Measurements from ENCODE around the gene SPIN2A.
A peak's percentile ranks its signal among the peaks of the same experiment; 100 is the strongest.
"Not testable (repeated sequence)": the region's sequence is repeated elsewhere in the genome, so short reads cannot be mapped to it uniquely, and the experiment has no call there.

Gene SPIN2A

GRCh38 chrX:57121162-57121755 is 15.9 kb downstream of the SPIN2A start, which contains the start of gene SPIN2B:
TSS of gene SPIN2B (minus strand) at chrX:57121548.
- H3K27me3 Mint-ChIP-seq = no peaks in the 10 kb centered on the region
- peak within 1 kb of the TSS; percentile 91 for H3K4me3 Mint-ChIP-seq
- no peaks in the 10 kb centered on the region for H3K9me3 Mint-ChIP-seq (ENCODE audit: low read depth)
- peaks cover 12% of the 10 kb centered on the region for H3K4me1 Mint-ChIP-seq (ENCODE audit: low read depth)
- peak within 1 kb of the TSS; percentile 85 for H3K27ac Mint-ChIP-seq
- peaks cover 7% of the 10 kb centered on the region for H3K36me3 Mint-ChIP-seq

DNA sequence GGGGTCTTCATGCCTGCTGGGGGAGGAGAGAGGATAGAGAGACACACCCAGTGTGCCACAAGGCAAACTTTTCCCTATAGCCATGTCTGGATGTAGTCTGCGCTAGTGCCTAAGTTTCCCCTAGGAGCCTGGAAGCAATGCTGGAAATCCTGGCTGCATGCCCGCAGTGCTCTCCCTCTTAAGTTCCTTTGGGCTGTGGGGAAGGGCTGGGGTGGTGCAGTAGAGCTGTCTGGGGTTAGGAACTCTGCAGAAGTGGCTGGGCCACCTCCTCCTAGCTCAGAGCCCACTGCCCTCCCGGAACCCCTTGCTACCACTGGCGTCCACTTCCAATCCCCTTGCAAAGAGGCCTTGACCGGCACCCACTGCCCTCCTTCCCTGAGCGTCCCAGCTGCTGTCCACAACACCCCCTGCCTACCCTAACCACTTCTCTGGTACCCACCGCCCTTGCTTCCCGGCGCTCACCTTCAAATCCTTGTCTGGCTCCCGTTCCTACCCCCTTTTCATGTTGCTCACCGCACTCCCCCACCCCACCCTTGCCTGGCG is 16.5 kb downstream of the SPIN2A start:
- H3K4me1 Mint-ChIP-seq (ENCODE audit: low read depth) = peaks cover 12% of the 10 kb centered on the region
- H3K9me3 Mint-ChIP-seq (ENCODE audit: low read depth); H3K27me3 Mint-ChIP-seq; H3K36me3 Mint-ChIP-seq: not testable (repeated sequence)
- peak overlapping the region; percentile 85 for H3K27ac Mint-ChIP-seq
- H3K4me3 Mint-ChIP-seq = peak overlapping the region; percentile 91

DNA sequence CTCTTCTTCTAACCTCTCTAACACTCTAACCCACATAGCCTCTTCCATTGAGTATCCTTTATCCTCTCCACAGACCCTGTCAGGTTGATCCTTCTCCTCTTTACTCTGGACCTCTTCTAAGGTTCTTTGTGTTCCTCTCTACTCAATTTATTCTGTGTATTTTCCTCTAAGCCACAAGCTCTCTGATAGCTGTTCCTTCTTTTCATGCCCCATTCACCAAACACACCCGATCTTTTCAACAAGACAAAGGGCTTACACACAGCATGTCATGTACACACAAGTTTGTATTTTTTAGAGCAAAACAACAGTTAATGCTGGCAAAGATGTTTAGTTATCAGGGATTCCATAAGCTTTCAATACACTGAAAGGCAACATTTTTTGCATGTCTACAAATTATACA is 17.8 kb downstream of the SPIN2A start:
- Mint-ChIP-seq H3K27ac (peak overlapping the region; percentile 9), H3K36me3 (peaks cover 7% of the 10 kb centered on the region), H3K9me3 (ENCODE audit: low read depth) (no peaks in the 10 kb centered on the region), H3K4me1 (ENCODE audit: low read depth) (peaks cover 8% of the 10 kb centered on the region), H3K27me3 (no peaks in the 10 kb centered on the region), H3K4me3 (peak overlapping the region; percentile 30)

- H3K9me3 Mint-ChIP-seq (ENCODE audit: low read depth); H3K27me3 Mint-ChIP-seq; H3K4me3 Mint-ChIP-seq; H3K36me3 Mint-ChIP-seq; H3K4me1 Mint-ChIP-seq (ENCODE audit: low read depth); H3K27ac Mint-ChIP-seq: not testable (repeated sequence)
These were observed 19.6 kb downstream of the SPIN2A start for GRCh38 chrX:57117566-57117965.

GRCh38 chrX:57104921-57105398 is 32.2 kb downstream of the SPIN2A start:
- no peak overlapping the region for H3K4me3 Mint-ChIP-seq
- no peak overlapping the region for H3K27ac Mint-ChIP-seq
- H3K36me3 Mint-ChIP-seq = peaks cover 24% of the 10 kb centered on the region
- no peaks in the 10 kb centered on the region for H3K9me3 Mint-ChIP-seq (ENCODE audit: low read depth)
- H3K4me1 Mint-ChIP-seq (ENCODE audit: low read depth) = no peaks in the 10 kb centered on the region
- no peaks in the 10 kb centered on the region for H3K27me3 Mint-ChIP-seq

DNA sequence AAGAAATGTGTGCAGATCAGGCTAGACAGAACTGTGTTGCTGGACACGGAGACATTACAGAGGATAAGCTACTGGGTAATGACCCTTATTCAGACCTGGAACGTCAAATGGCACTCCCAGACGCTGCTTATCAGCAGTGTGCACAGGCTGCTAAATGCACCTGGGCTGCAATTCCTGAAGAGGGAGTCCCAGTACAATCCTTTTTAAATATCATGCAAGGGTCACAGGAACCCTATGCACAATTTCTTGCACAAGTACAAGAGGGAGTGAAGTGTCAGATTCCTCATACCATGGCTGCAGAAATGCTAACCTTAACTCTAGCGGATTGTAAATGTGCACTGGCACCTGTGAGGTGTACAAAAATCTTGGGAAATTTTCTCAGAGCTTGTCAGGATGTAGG is 32.8 kb downstream of the SPIN2A start:
- no peak overlapping the region for H3K27ac Mint-ChIP-seq
- H3K36me3 Mint-ChIP-seq = peaks cover 24% of the 10 kb centered on the region
- H3K9me3 Mint-ChIP-seq (ENCODE audit: low read depth) = no peaks in the 10 kb centered on the region
- no peaks in the 10 kb centered on the region for H3K27me3 Mint-ChIP-seq
- no peaks in the 10 kb centered on the region for H3K4me1 Mint-ChIP-seq (ENCODE audit: low read depth)
- H3K4me3 Mint-ChIP-seq = no peak overlapping the region

- no peaks in the 10 kb centered on the region for H3K9me3 Mint-ChIP-seq (ENCODE audit: low read depth)
- peaks cover 26% of the 10 kb centered on the region for H3K36me3 Mint-ChIP-seq
- no peak overlapping the region for H3K27ac Mint-ChIP-seq
- no peaks in the 10 kb centered on the region for H3K27me3 Mint-ChIP-seq
- H3K4me3 Mint-ChIP-seq = no peak overlapping the region
- no peaks in the 10 kb centered on the region for H3K4me1 Mint-ChIP-seq (ENCODE audit: low read depth)
These were observed 33.7 kb downstream of the SPIN2A start for GRCh38 chrX:57103489-57103888.

DNA sequence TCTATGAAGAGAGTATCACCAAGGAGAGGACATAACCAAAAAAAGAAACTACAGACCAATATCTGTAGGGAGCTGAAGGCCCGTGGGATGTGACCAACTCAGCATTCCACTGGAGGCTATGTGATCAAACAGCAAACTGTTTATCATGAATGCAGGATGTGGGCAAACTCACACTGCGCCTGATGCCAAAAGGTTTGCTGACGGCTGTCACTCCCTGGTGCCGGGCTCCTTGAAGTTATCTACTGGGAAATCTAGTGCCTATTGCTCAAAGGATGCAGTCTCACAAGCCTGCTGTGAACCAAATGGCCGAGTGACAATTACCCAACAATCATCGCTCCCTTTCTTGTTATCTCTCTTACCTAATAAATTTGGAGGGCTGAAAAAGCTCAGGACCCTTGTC is 34.3 kb downstream of the SPIN2A start:
- not testable (repeated sequence) for H3K27ac Mint-ChIP-seq; H3K4me3 Mint-ChIP-seq; H3K4me1 Mint-ChIP-seq (ENCODE audit: low read depth); H3K9me3 Mint-ChIP-seq (ENCODE audit: low read depth); H3K27me3 Mint-ChIP-seq
- peaks cover 28% of the 10 kb centered on the region for H3K36me3 Mint-ChIP-seq
